ENCODE data around the gene TRAPPC12.
A peak's percentile ranks its signal among the peaks of the same experiment; 100 is the strongest.

The TRAPPC12 gene

DNA sequence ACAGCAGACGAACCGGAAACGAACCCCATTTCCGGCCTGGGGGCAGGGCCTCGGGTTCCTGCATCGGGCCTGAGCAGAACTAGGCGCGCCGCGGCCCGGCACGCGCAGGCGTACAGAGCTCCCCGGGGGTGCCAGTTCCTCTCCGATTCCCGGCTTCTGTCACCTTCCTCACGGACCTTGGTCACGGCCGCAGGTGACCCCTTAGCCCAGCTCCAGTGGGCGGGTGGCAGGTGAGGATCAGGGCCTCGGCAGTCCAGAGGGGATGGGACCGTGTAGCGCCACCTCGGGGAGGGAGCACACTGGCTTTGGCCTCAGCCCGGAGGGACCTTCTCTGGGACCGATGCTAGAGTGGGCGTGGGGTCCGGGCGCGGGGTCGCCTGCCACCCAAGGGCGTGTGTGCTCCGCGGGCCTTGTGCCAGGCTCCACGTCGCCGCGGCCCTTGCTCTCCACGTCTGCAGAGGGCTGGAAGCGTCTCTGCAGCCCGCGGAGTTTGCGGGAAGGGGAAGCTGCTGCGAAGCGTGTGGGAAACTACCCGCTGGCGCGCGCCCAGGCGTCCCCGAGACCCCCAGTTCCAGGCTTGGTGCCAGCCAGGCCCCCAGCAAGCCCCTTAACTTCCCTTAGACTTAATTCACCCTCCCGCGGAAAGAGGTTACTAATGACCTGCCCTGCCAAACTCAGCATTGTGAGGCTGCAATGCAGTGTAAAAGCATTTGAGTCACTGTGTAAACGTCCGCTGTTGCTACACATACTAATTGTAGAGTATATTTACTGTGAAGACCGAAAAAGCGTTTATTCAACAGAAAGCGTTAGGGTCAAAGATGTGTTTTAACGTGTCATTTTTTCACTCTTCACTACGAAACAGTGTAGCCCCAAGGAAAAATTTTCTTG, at the start of gene TRAPPC12:
TSS of gene TRAPPC12 (plus strand) at position 48 of the 888 bp plus-strand sequence. CDS start 7,930 bp downstream, outside the sequence.
- DNase-seq (ENCODE audit: low read depth, low spot score) = peak; percentile 87
- in situ Hi-C loops (cut with HindIII; ENCODE audit: low sequenced_read_pairs) = no loop called here
- peak within 1 kb of the TSS; percentile 84 for H3K4me3 ChIP-seq (ENCODE audit: low read depth, low read length)
- TF ChIP-seq, protein P1, sequence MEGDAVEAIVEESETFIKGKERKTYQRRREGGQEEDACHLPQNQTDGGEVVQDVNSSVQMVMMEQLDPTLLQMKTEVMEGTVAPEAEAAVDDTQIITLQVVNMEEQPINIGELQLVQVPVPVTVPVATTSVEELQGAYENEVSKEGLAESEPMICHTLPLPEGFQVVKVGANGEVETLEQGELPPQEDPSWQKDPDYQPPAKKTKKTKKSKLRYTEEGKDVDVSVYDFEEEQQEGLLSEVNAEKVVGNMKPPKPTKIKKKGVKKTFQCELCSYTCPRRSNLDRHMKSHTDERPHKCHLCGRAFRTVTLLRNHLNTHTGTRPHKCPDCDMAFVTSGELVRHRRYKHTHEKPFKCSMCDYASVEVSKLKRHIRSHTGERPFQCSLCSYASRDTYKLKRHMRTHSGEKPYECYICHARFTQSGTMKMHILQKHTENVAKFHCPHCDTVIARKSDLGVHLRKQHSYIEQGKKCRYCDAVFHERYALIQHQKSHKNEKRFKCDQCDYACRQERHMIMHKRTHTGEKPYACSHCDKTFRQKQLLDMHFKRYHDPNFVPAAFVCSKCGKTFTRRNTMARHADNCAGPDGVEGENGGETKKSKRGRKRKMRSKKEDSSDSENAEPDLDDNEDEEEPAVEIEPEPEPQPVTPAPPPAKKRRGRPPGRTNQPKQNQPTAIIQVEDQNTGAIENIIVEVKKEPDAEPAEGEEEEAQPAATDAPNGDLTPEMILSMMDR (IDR thresholded peaks at IDR 0.05; ENCODE audit: low read depth, low read length) = peak; percentile 56

DNA sequence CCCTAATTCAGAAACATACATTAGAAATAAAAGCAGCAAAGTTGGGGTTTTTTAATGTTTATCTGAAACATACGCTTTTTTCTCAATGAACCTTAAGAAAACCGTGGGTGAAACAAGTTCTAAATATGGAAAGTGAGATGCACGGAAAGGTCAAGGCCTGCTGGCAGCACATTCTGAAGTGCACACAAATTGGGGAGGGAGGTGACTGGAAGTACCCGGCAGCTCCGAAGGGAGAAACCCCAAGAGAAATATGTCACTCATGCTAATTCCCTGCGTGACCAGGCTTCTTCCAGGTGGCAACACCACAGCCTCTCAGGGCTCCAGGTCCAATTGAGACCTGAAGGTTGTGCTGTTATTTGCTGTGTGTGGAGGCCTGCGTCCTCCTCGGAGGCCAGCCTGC, 47.4 kb upstream of the TRAPPC12 start:
- TF ChIP-seq, protein P1 (IDR thresholded peaks at IDR 0.05; ENCODE audit: low read depth, low read length) = no peak
- in situ Hi-C loops (cut with HindIII; ENCODE audit: low sequenced_read_pairs) = no loop called here
- no peak for DNase-seq (ENCODE audit: low read depth, low spot score)
- H3K4me3 ChIP-seq (ENCODE audit: low read depth, low read length) = no peak overlapping the region

DNA sequence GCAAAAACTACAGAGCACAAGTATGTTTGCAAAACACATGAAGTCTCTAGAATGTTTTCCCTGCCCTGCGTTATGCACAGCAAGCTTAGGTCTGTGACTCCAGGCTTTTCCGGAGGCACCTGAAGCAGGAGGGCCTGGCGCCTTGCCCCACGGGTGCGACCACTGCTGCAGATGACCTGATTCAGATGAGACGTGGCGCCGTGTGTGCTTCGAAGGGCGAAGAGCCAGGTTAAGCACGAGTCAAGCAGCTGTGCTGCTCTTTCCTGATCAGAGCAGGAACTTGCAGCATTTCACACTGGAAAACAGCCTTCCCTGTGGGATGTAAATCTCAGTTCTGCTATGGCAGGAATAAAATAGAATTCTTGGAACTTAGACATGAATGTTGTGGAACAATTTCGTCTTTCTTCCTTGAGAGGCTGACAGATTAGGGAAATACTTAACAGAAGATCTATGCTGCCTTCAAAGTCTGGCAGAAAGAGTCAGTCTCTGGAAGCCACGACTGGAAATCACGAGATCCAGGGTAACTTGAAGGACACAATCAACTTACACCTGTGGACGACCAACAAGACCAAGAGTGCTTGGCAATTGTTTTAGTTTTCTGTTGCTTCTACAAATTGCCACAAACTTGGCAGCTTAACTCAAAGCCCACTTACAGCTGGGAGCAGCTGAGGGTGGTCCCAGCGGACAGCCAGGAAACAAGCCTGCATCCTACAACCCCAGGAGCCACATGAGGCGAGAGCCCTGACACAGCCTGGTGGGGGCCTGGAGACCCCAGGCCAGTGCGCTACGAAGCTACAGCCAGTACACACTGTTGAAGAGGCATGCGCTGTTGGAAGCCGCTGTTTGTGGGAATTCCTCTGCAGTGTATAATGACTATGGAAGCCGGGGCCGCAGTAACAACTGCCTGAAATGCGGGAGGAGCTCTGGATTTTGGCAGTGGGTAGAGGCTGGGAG, 44.8 kb upstream of the TRAPPC12 start:
- no peak for DNase-seq (ENCODE audit: low read depth, low spot score)
- TF ChIP-seq, protein P1 (IDR thresholded peaks at IDR 0.05; ENCODE audit: low read depth, low read length) = no peak
- no peak overlapping the region for H3K4me3 ChIP-seq (ENCODE audit: low read depth, low read length)
- in situ Hi-C loops (cut with HindIII; ENCODE audit: low sequenced_read_pairs) = no loop called here

DNA sequence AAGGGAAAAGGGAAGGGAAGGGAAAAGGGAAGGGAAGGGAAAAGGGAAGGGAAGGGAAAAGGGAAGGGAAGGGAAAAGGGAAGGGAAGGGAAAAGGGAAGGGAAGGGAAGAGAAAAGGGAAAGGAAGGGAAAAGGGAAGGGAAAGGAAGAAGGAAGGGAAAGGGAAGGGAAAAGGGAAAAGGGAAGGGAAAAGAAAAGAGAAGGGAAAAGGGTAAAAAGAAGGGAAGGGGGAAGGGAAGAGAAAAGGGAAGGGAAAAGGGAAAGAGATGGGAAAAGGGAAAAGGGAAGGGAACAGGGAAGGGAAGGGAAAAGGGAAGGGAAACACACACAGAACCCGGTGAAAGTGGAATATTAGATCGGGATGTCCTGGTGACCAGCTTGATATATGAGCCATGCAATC, 42.6 kb upstream of the TRAPPC12 start:
- no peak for DNase-seq (ENCODE audit: low read depth, low spot score)
- H3K4me3 ChIP-seq (ENCODE audit: low read depth, low read length) = no peak overlapping the region
- TF ChIP-seq, protein P1 (IDR thresholded peaks at IDR 0.05; ENCODE audit: low read depth, low read length) = no peak
- in situ Hi-C loops (cut with HindIII; ENCODE audit: low sequenced_read_pairs) = no loop called here

DNA sequence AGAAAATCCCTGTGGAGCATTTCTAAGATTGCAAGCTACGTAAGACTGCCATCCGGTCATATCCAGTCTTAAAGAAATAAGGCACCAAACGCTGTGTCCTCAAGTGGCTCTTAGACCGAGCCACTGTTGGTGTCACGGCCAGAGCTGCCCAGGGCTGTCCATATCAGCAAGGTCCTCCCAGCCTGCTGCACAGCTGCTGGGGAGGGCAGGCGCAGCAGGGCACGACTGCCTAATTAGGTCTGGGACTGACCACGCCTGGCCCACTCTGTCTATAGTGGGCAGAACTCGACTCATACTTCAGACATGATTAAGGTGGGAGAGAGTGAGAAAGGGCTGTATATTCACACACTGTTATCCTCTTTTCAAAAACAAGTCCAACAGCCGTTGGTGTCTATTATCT, 41.2 kb upstream of the TRAPPC12 start:
- H3K4me3 ChIP-seq (ENCODE audit: low read depth, low read length) = no peak overlapping the region
- TF ChIP-seq, protein P1 (IDR thresholded peaks at IDR 0.05; ENCODE audit: low read depth, low read length) = no peak
- in situ Hi-C loops (cut with HindIII; ENCODE audit: low sequenced_read_pairs) = no loop called here
- DNase-seq (ENCODE audit: low read depth, low spot score) = no peak

DNA sequence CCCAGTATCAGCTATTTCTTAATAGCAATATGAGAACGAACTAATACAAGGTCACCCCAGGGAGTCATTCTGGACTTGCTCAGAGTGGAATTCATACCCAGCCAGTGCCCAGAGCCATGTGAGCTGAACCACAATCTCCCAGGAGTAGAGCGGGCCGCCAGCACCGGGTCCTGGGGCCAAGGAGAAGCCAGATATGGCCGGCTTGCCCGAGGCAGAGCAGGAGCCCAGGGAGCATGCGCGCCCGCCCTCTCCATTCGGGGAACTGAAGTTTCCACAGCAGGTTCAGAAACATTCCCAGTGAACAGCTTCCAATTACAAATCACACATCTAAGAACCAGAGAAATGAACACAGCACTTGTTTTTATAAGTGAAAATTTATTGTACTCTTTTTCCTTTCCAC, 39.4 kb upstream of the TRAPPC12 start:
- TF ChIP-seq, protein P1 (IDR thresholded peaks at IDR 0.05; ENCODE audit: low read depth, low read length) = no peak
- DNase-seq (ENCODE audit: low read depth, low spot score) = no peak
- H3K4me3 ChIP-seq (ENCODE audit: low read depth, low read length) = no peak overlapping the region
- in situ Hi-C loops (cut with HindIII; ENCODE audit: low sequenced_read_pairs) = no loop called here

Data from astrocyte of the spinal cord (primary cell).